ENCODE results near the gene EPHA6.

The EPHA6 gene

GRCh38 chr3:97713634-97714033 is 899.2 kb downstream of the EPHA6 start:
- no peak for DNase-seq

GRCh38 chr3:97719156-97719821 is 904.9 kb downstream of the EPHA6 start:
- peak; percentile 43 for DNase-seq

- no peak for DNase-seq
Measured at GRCh38 chr3:97720417-97720816, 906.0 kb downstream of the EPHA6 start.

- DNase-seq: no peak
Measured at GRCh38 chr3:97721446-97721845, 907.1 kb downstream of the EPHA6 start.

- no peak for DNase-seq
Measured at GRCh38 chr3:97736928-97737327, 922.5 kb downstream of the EPHA6 start.

GRCh38 chr3:97738761-97739160 is 924.4 kb downstream of the EPHA6 start:
- no peak for DNase-seq

- DNase-seq: no peak
Measured at GRCh38 chr3:97742036-97742435, 927.6 kb downstream of the EPHA6 start.

GRCh38 chr3:97744289-97744688 is 929.9 kb downstream of the EPHA6 start:
- no peak for DNase-seq

- no peak for DNase-seq
Measured at GRCh38 chr3:97763586-97764406, 949.4 kb downstream of the EPHA6 start.

GRCh38 chr3:97764407-97765238 is 950.2 kb downstream of the EPHA6 start, which contains the start of gene ARL6:
Gene ARL6 (plus strand): TSS chr3:97764758. CDS start chr3:97768108, 3,350 bp downstream.
- DNase-seq: peak; percentile 56

- DNase-seq: no peak
Measured at GRCh38 chr3:97765336-97765735, 950.9 kb downstream of the EPHA6 start.

GRCh38 chr3:97772926-97773325 is 958.5 kb downstream of the EPHA6 start:
- DNase-seq: no peak

- DNase-seq: no peak
Measured at GRCh38 chr3:97778152-97778551, 963.8 kb downstream of the EPHA6 start.

- no peak for DNase-seq
Measured at GRCh38 chr3:97793420-97794019, 979.1 kb downstream of the EPHA6 start.

GRCh38 chr3:97795951-97796350 is 981.6 kb downstream of the EPHA6 start:
- no peak for DNase-seq
